Neutrophil (primary cell): ENCODE data around the gene UROD.

ENCODE experiments used
- H3K27ac ChIP-seq: fragments of 200-600 bp; sonication (generic); 2 replicates; pipeline ENCODE4 v1.5.1; 2016; ENCODE audit warnings: mild to moderate bottlenecking, moderate library complexity
- H3K27me3 ChIP-seq: fragments of 200-600 bp; sonication (generic); 2 replicates; pipeline ENCODE4 v1.6.0; 2016; ENCODE audit warnings: mild to moderate bottlenecking
- H3K36me3 ChIP-seq: fragments of 200-600 bp; sonication (generic); 2 replicates; pipeline ENCODE4 v1.5.1; 2017
- H3K4me1 ChIP-seq, 2 experiments: fragments of 200-600 bp in 1 of 2; sonication (generic) in 1 of 2; 1 replicate in 1 of 2; 2 replicates in 1 of 2; pipeline versions ENCODE4 v1.5.1 to v1.6.1; 2013 to 2016; ENCODE audit warnings: low read depth in 1 of 2, low read length in 1 of 2, mild to moderate bottlenecking in 1 of 2, moderate library complexity in 1 of 2; ENCODE audit not compliant: control insufficient read depth in 1 of 2, insufficient read depth in 1 of 2
- H3K4me3 ChIP-seq, 2 experiments: fragments of 200-600 bp in 1 of 2; sonication (generic) in 1 of 2; 1 replicate in 1 of 2; 2 replicates in 1 of 2; pipeline ENCODE4 v1.5.1; 2013 to 2016; ENCODE audit warnings: low read depth in 1 of 2, low read length in 1 of 2, mild to moderate bottlenecking in 1 of 2, moderate library complexity in 1 of 2
- H3K9me3 ChIP-seq: fragments of 200-600 bp; sonication (generic); 2 replicates; pipeline ENCODE4 v1.5.1; 2016
- CTCF ChIP-seq: fragments of 200-600 bp; sonication (generic); IDR thresholded peaks from 2 replicates; pipeline ENCODE4 v1.5.1; 2016; ENCODE audit warnings: antibody characterized with exemption

UROD gene

GRCh38 chr1:45043094-45043493, 31.0 kb downstream of the UROD start:
- TF ChIP-seq CTCF: no peak
- Histone ChIP-seq H3K4me1 (no peaks in the 10 kb centered on the region), H3K9me3 (no peaks in the 10 kb centered on the region), H3K36me3 (no peaks in the 10 kb centered on the region), H3K27ac (no peak overlapping the region), H3K4me3 (no peak overlapping the region), H3K27me3 (no peaks in the 10 kb centered on the region)

GRCh38 chr1:45044916-45045315, 32.9 kb downstream of the UROD start:
- Histone ChIP-seq H3K27ac (no peak overlapping the region), H3K4me3 (no peak overlapping the region), H3K4me1 (no peaks in the 10 kb centered on the region), H3K27me3 (no peaks in the 10 kb centered on the region), H3K9me3 (no peaks in the 10 kb centered on the region), H3K36me3 (no peaks in the 10 kb centered on the region)
- no peak for TF ChIP-seq CTCF

- Histone ChIP-seq H3K36me3 (no peaks in the 10 kb centered on the region), H3K27me3 (no peaks in the 10 kb centered on the region), H3K4me3 (no peak overlapping the region), H3K9me3 (no peaks in the 10 kb centered on the region), H3K4me1 (no peaks in the 10 kb centered on the region), H3K27ac (no peak overlapping the region)
- no peak for TF ChIP-seq CTCF
Measured at GRCh38 chr1:45047032-45047431, 35.0 kb downstream of the UROD start.

GRCh38 chr1:45051005-45051772, 39.1 kb downstream of the UROD start:
- H3K4me3 ChIP-seq: no peak overlapping the region
- H3K4me1 ChIP-seq: no peaks in the 10 kb centered on the region
- TF ChIP-seq CTCF: no peak
- H3K27me3 ChIP-seq: no peaks in the 10 kb centered on the region
- no peaks in the 10 kb centered on the region for H3K36me3 ChIP-seq
- no peaks in the 10 kb centered on the region for H3K9me3 ChIP-seq
- H3K27ac ChIP-seq: no peak overlapping the region

- no peaks in the 10 kb centered on the region for H3K9me3 ChIP-seq
- H3K27ac ChIP-seq: no peak overlapping the region
Measured at GRCh38 chr1:45057542-45057941, 45.5 kb downstream of the UROD start.

More at GRCh38 chr1:45057542-45057941, 45.5 kb downstream of the UROD start:
- H3K4me3 ChIP-seq: no peak overlapping the region
- TF ChIP-seq CTCF: no peak
- H3K36me3 ChIP-seq: no peaks in the 10 kb centered on the region
- no peaks in the 10 kb centered on the region for H3K4me1 ChIP-seq
- H3K27me3 ChIP-seq: no peaks in the 10 kb centered on the region
